ENCODE data around the gene IFNK. TPM values are rescaled to one million over a fixed set of nuclear protein-coding genes. Genes with fewer than 3 reads are reported as not detected.
"Not testable (repeated sequence)": the region's sequence is repeated elsewhere in the genome, so short reads cannot be mapped to it uniquely, and the experiment has no call there.

The IFNK gene
- polyA plus RNA-seq, 1 donor from 2014 or later: not detected

- H3K4me3 Mint-ChIP-seq: no peak overlapping the region
- peaks cover 19 to 40% (median 27%) of the 10 kb centered on the region in 3 donors for H3K4me1 Mint-ChIP-seq
- peaks cover 0 to 3% (median 0%) of the 10 kb centered on the region in 3 donors for H3K9me3 Mint-ChIP-seq
- H3K27ac Mint-ChIP-seq: peak overlapping the region in 1 of 3 donors; percentile 36
- H3K36me3 Mint-ChIP-seq: no peaks in the 10 kb centered on the region
- H3K27me3 Mint-ChIP-seq: peaks cover 1% of the 10 kb centered on the region
Observed at GRCh38 chr9:27497883-27498417, 26.1 kb upstream of the IFNK start.

- no peaks in the 10 kb centered on the region for H3K36me3 Mint-ChIP-seq
- H3K4me3 Mint-ChIP-seq: no peak overlapping the region
- peaks cover 1% of the 10 kb centered on the region for H3K27me3 Mint-ChIP-seq
- H3K4me1 Mint-ChIP-seq: peaks cover 25 to 45% (median 35%) of the 10 kb centered on the region in 3 donors
- no peak overlapping the region for H3K27ac Mint-ChIP-seq
- peaks cover 0 to 2% (median 0%) of the 10 kb centered on the region in 3 donors for H3K9me3 Mint-ChIP-seq
Observed at GRCh38 chr9:27499451-27499850, 24.6 kb upstream of the IFNK start.

GRCh38 chr9:27500902-27501301 is 23.2 kb upstream of the IFNK start:
- peaks cover 25 to 39% (median 36%) of the 10 kb centered on the region in 3 donors for H3K4me1 Mint-ChIP-seq
- H3K27me3 Mint-ChIP-seq, H3K36me3 Mint-ChIP-seq, H3K9me3 Mint-ChIP-seq, H3K4me3 Mint-ChIP-seq, H3K27ac Mint-ChIP-seq: not testable (repeated sequence)

GRCh38 chr9:27503623-27504022 is 20.5 kb upstream of the IFNK start:
- H3K36me3 Mint-ChIP-seq: no peaks in the 10 kb centered on the region
- H3K4me1 Mint-ChIP-seq: peaks cover 25 to 38% (median 37%) of the 10 kb centered on the region in 3 donors
- H3K9me3 Mint-ChIP-seq: peaks cover 0 to 2% (median 0%) of the 10 kb centered on the region in 3 donors
- H3K27me3 Mint-ChIP-seq: peaks cover 1% of the 10 kb centered on the region
- H3K27ac Mint-ChIP-seq: no peak overlapping the region
- H3K4me3 Mint-ChIP-seq: no peak overlapping the region

GRCh38 chr9:27504259-27504658 is 19.8 kb upstream of the IFNK start:
- H3K36me3 Mint-ChIP-seq: peaks cover 2% of the 10 kb centered on the region
- H3K4me3 Mint-ChIP-seq: no peak overlapping the region
- peaks cover 25 to 40% (median 37%) of the 10 kb centered on the region in 3 donors for H3K4me1 Mint-ChIP-seq

GRCh38 chr9:27505744-27506161 is 18.3 kb upstream of the IFNK start:
- Mint-ChIP-seq H3K36me3 (peaks cover 2% of the 10 kb centered on the region), H3K9me3 (peaks cover 0 to 2% (median 0%) of the 10 kb centered on the region in 3 donors), H3K4me3 (no peak overlapping the region), H3K4me1 (peaks cover 22 to 33% (median 27%) of the 10 kb centered on the region in 3 donors), H3K27ac (no peak overlapping the region), H3K27me3 (peaks cover 1% of the 10 kb centered on the region)

More at GRCh38 chr9:27504259-27504658, 19.8 kb upstream of the IFNK start:
- Mint-ChIP-seq H3K27me3 (peaks cover 1% of the 10 kb centered on the region), H3K9me3 (peaks cover 0 to 2% (median 0%) of the 10 kb centered on the region in 3 donors), H3K27ac (peak overlapping the region in 1 of 3 donors; percentile 87)

- H3K4me1 Mint-ChIP-seq: peaks cover 15 to 25% (median 18%) of the 10 kb centered on the region in 3 donors
- no peaks in the 10 kb centered on the region for H3K9me3 Mint-ChIP-seq
- no peak overlapping the region for H3K4me3 Mint-ChIP-seq
- peaks cover 4% of the 10 kb centered on the region for H3K36me3 Mint-ChIP-seq
- peaks cover under 1% of the 10 kb centered on the region for H3K27me3 Mint-ChIP-seq
- no peak overlapping the region for H3K27ac Mint-ChIP-seq
Observed at GRCh38 chr9:27506981-27507380, 17.1 kb upstream of the IFNK start.

GRCh38 chr9:27510780-27511179 is 13.3 kb upstream of the IFNK start:
- Mint-ChIP-seq H3K4me3 (no peak overlapping the region), H3K4me1 (peaks cover 7 to 19% (median 9%) of the 10 kb centered on the region in 3 donors), H3K9me3 (peaks cover 0 to 3% (median 0%) of the 10 kb centered on the region in 3 donors), H3K27ac (no peak overlapping the region), H3K36me3 (peaks cover 4% of the 10 kb centered on the region), H3K27me3 (no peaks in the 10 kb centered on the region)

GRCh38 chr9:27511771-27512170 is 12.3 kb upstream of the IFNK start:
- Mint-ChIP-seq H3K4me1 (peaks cover 13 to 21% (median 14%) of the 10 kb centered on the region in 3 donors), H3K27me3 (no peaks in the 10 kb centered on the region), H3K4me3 (no peak overlapping the region), H3K27ac (no peak overlapping the region), H3K36me3 (peaks cover 4% of the 10 kb centered on the region), H3K9me3 (peaks cover 0 to 3% (median 0%) of the 10 kb centered on the region in 3 donors)

- H3K4me3 Mint-ChIP-seq: no peak overlapping the region
- no peak overlapping the region for H3K27ac Mint-ChIP-seq
- peaks cover 2% of the 10 kb centered on the region for H3K36me3 Mint-ChIP-seq
- peaks cover 11 to 17% (median 13%) of the 10 kb centered on the region in 3 donors for H3K4me1 Mint-ChIP-seq
- H3K27me3 Mint-ChIP-seq: no peaks in the 10 kb centered on the region
- peaks cover 0 to 3% (median 0%) of the 10 kb centered on the region in 3 donors for H3K9me3 Mint-ChIP-seq
Observed at GRCh38 chr9:27514551-27514950, 9.5 kb upstream of the IFNK start.

GRCh38 chr9:27518006-27518405 is 6.1 kb upstream of the IFNK start:
- H3K36me3 Mint-ChIP-seq: no peaks in the 10 kb centered on the region
- H3K4me1 Mint-ChIP-seq: peaks cover 9 to 17% (median 13%) of the 10 kb centered on the region in 3 donors
- H3K27ac Mint-ChIP-seq: no peak overlapping the region
- H3K27me3 Mint-ChIP-seq: no peaks in the 10 kb centered on the region
- no peak overlapping the region for H3K4me3 Mint-ChIP-seq
- H3K9me3 Mint-ChIP-seq: peaks cover 0 to 3% (median 0%) of the 10 kb centered on the region in 3 donors

GRCh38 chr9:27518809-27519208 is 5.3 kb upstream of the IFNK start:
- Mint-ChIP-seq H3K27ac (no peak overlapping the region), H3K36me3 (no peaks in the 10 kb centered on the region), H3K4me1 (peaks cover 12 to 20% (median 13%) of the 10 kb centered on the region in 3 donors), H3K27me3 (no peaks in the 10 kb centered on the region), H3K9me3 (no peaks in the 10 kb centered on the region), H3K4me3 (no peak overlapping the region)

GRCh38 chr9:27519466-27520465 is 4.3 kb upstream of the IFNK start:
- H3K4me1 Mint-ChIP-seq: peaks cover 12 to 25% (median 17%) of the 10 kb centered on the region in 3 donors

GRCh38 chr9:27520986-27521385 is 3.1 kb upstream of the IFNK start:
- Mint-ChIP-seq H3K9me3 (no peaks in the 10 kb centered on the region), H3K4me1 (peaks cover 16 to 30% (median 16%) of the 10 kb centered on the region in 3 donors), H3K27me3 (no peaks in the 10 kb centered on the region), H3K27ac (no peak overlapping the region), H3K4me3 (no peak overlapping the region), H3K36me3 (no peaks in the 10 kb centered on the region)

More at GRCh38 chr9:27519466-27520465, 4.3 kb upstream of the IFNK start:
- Mint-ChIP-seq H3K36me3 (no peaks in the 10 kb centered on the region), H3K27ac (no peak overlapping the region), H3K4me3 (no peak overlapping the region), H3K9me3 (no peaks in the 10 kb centered on the region), H3K27me3 (no peaks in the 10 kb centered on the region)

- peak overlapping the region in 1 of 4 donors; percentile 24 for H3K4me3 Mint-ChIP-seq
- H3K9me3 Mint-ChIP-seq: no peaks in the 10 kb centered on the region
- no peaks in the 10 kb centered on the region for H3K27me3 Mint-ChIP-seq
- peaks cover 24 to 47% (median 27%) of the 10 kb centered on the region in 3 donors for H3K4me1 Mint-ChIP-seq
- H3K27ac Mint-ChIP-seq: no peak overlapping the region
- no peaks in the 10 kb centered on the region for H3K36me3 Mint-ChIP-seq
Observed at GRCh38 chr9:27523141-27523540, 949 bp upstream of the IFNK start.

All from IgD-negative memory B cell (primary cell).